HepG2 (cell line): ENCODE results near the gene ENTPD2. TPM values are rescaled to one million over a fixed set of nuclear protein-coding genes. Genes with fewer than 3 reads are reported as not detected.

ENCODE experiments used
- CC2D1A ChIP-seq: sonication (generic); formaldehyde crosslinking; IDR thresholded peaks from 2 replicates; pipeline ENCODE4 v1.8.1; 2023; ENCODE audit warnings: mild to moderate bottlenecking, missing genetic modification reagents
- ELF1 ChIP-seq: sonication (generic); formaldehyde crosslinking; IDR thresholded peaks from 2 replicates; pipeline ENCODE4 v1.4.0; 2020; ENCODE audit warnings: missing genetic modification reagents
- HDAC2 ChIP-seq: sonication (generic); formaldehyde crosslinking; IDR thresholded peaks from 2 replicates; pipeline ENCODE4 v1.4.0; 2020; ENCODE audit warnings: missing genetic modification reagents
- KMT2A ChIP-seq: sonication (generic); formaldehyde crosslinking; IDR thresholded peaks from 2 replicates; pipeline ENCODE4 v1.4.0; 2020; ENCODE audit warnings: missing genetic modification reagents
- LCORL ChIP-seq, 2 experiments: fragments of 450-650 bp in 1 of 2; sonication (generic) in 1 of 2; formaldehyde crosslinking in 1 of 2; IDR thresholded peaks; 2 replicates each; pipeline versions ENCODE4 v1.5.0 to v1.6.1; 2017 to 2020; ENCODE audit warnings: antibody characterized with exemption in 1 of 2, missing genetic modification reagents in 1 of 2
- NFIB ChIP-seq: sonication (generic); formaldehyde crosslinking; IDR thresholded peaks from 2 replicates; pipeline ENCODE4 v1.9.0; 2021; ENCODE audit warnings: missing genetic modification reagents, mild to moderate bottlenecking, borderline replicate concordance
- REL ChIP-seq: sonication (generic); formaldehyde crosslinking; conservative IDR thresholded peaks from 2 replicates; pipeline ENCODE4 v1.8.0; 2022; ENCODE audit warnings: mild to moderate bottlenecking, missing genetic modification reagents, moderate library complexity
- ZNF558 ChIP-seq: sonication (generic); formaldehyde crosslinking; IDR thresholded peaks from 2 replicates; pipeline ENCODE4 v1.9.0; 2022; ENCODE audit warnings: mild to moderate bottlenecking, missing genetic modification reagents, borderline replicate concordance
- ZNF629 ChIP-seq: sonication (generic); formaldehyde crosslinking; conservative IDR thresholded peaks from 2 replicates; pipeline ENCODE4 v1.5.0; 2020; ENCODE audit warnings: missing genetic modification reagents
- ZNF883 ChIP-seq: sonication (generic); formaldehyde crosslinking; IDR thresholded peaks from 2 replicates; pipeline ENCODE4 v1.5.1; 2020; ENCODE audit warnings: mild to moderate bottlenecking, missing genetic modification reagents; ENCODE audit errors: not compliant biosample characterization
- polyA plus RNA-seq, 8 experiments: library from polyadenylated mRNA; depleted of rRNA in 3 of 8; stranded (reverse) in 7 of 8; unstranded in 1 of 8; fragments of >200 nt; fragmentation: Illumina TruSeq in 4 of 8; extraction: Trizol in 4 of 8; gene quantifications; 2 replicates each; pipeline versions ENCODE4 v1.2.1 to v1.2.3, GENCODE V29; 2011 to 2016; ENCODE audit warnings: low read depth in 4 of 8, missing spikeins in 1 of 8, mixed read lengths in 1 of 8; ENCODE audit not compliant: insufficient read depth in 1 of 8
- total RNA-seq, 5 experiments: library from RNA; depleted of rRNA; stranded (reverse); fragments of >200 nt; fragmentation: Illumina TruSeq; extraction: Trizol; gene quantifications; 2 replicates each; pipeline ENCODE4 v1.2.3, GENCODE V29; 2016; ENCODE audit warnings: low read depth in 1 of 5
- TF ChIP-seq, protein P1 (sequence below): sonication (generic); formaldehyde crosslinking; IDR thresholded peaks from 2 replicates; pipeline ENCODE4 v1.5.0; 2020; ENCODE audit warnings: missing genetic modification reagents
- TF ChIP-seq, protein P2 (sequence below): sonication (generic); formaldehyde crosslinking; IDR thresholded peaks from 2 replicates; pipeline ENCODE4 v1.4.0; 2020; ENCODE audit warnings: missing genetic modification reagents
- TF ChIP-seq, protein P3 (sequence below): sonication (generic); formaldehyde crosslinking; conservative IDR thresholded peaks from 2 replicates; pipeline ENCODE4 v1.8.0; 2022; ENCODE audit warnings: mild to moderate bottlenecking, moderate library complexity, missing genetic modification reagents
- TF ChIP-seq, protein P4 (sequence below), 2 experiments: sonication (generic) in 1 of 2; formaldehyde crosslinking in 1 of 2; IDR thresholded peaks; 2 replicates each; pipeline versions ENCODE4 v1.6.1 to v1.9.0; 2014 to 2022; ENCODE audit warnings: antibody characterized with exemption in 1 of 2, borderline replicate concordance in 1 of 2, inconsistent platforms in 1 of 2, low read depth in 1 of 2, missing genetic modification reagents in 1 of 2
- TF ChIP-seq, protein P5 (sequence below): sonication (generic); formaldehyde crosslinking; IDR thresholded peaks from 2 replicates; pipeline ENCODE4 v1.5.0; 2020; ENCODE audit warnings: mild to moderate bottlenecking, low read depth, missing genetic modification reagents, borderline replicate concordance

ENTPD2 gene
- total and polyA plus RNA-seq, 2 of the 13 experiments (the other 11 are each of a cell fraction or from before 2014, with no cell fraction given), result 0.95 to 3.2 TPM

GRCh38 chr9:137053944-137054931 is at the start of gene ENTPD2 (continued):
- TF ChIP-seq KMT2A (CRISPR knock-in tag) (no peak), REL (CRISPR knock-in tag) (no peak), HDAC2 (CRISPR knock-in tag) (no peak), ZNF629 (CRISPR knock-in tag) (no peak), NFIB (no peak), CC2D1A (no peak), LCORL (IDR thresholded peaks at IDR 0.05) (no peak), LCORL (CRISPR knock-in tag; IDR thresholded peaks at IDR 0.05) (no peak), ZNF558 (CRISPR knock-in tag) (peak; percentile 75; the same call in 1 of the 2 replicates), ZNF883 (CRISPR knock-in tag) (no peak), ELF1 (CRISPR knock-in tag) (no peak)
- TF ChIP-seq, protein P1, sequence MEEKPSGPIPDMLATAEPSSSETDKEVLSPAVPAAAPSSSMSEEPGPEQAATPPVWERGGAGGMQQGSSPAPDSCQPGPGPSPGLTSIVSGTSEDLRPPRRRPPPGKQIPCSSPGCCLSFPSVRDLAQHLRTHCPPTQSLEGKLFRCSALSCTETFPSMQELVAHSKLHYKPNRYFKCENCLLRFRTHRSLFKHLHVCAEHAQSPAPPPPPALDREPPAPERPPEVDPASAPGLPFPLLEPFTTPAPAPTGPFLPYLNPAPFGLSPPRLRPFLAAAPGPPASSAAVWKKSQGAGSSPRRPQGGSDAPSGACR, result no peak; the same call in 1 of the 2 replicates
- TF ChIP-seq, protein P2, sequence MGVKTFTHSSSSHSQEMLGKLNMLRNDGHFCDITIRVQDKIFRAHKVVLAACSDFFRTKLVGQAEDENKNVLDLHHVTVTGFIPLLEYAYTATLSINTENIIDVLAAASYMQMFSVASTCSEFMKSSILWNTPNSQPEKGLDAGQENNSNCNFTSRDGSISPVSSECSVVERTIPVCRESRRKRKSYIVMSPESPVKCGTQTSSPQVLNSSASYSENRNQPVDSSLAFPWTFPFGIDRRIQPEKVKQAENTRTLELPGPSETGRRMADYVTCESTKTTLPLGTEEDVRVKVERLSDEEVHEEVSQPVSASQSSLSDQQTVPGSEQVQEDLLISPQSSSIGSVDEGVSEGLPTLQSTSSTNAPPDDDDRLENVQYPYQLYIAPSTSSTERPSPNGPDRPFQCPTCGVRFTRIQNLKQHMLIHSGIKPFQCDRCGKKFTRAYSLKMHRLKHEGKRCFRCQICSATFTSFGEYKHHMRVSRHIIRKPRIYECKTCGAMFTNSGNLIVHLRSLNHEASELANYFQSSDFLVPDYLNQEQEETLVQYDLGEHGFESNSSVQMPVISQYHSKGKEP, result no peak
- TF ChIP-seq, protein P3, sequence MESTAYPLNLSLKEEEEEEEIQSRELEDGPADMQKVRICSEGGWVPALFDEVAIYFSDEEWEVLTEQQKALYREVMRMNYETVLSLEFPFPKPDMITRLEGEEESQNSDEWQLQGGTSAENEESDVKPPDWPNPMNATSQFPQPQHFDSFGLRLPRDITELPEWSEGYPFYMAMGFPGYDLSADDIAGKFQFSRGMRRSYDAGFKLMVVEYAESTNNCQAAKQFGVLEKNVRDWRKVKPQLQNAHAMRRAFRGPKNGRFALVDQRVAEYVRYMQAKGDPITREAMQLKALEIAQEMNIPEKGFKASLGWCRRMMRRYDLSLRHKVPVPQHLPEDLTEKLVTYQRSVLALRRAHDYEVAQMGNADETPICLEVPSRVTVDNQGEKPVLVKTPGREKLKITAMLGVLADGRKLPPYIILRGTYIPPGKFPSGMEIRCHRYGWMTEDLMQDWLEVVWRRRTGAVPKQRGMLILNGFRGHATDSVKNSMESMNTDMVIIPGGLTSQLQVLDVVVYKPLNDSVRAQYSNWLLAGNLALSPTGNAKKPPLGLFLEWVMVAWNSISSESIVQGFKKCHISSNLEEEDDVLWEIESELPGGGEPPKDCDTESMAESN (CRISPR knock-in tag), result peak; percentile 46; the same call in 1 of the 2 replicates
- TF ChIP-seq, protein P4, sequence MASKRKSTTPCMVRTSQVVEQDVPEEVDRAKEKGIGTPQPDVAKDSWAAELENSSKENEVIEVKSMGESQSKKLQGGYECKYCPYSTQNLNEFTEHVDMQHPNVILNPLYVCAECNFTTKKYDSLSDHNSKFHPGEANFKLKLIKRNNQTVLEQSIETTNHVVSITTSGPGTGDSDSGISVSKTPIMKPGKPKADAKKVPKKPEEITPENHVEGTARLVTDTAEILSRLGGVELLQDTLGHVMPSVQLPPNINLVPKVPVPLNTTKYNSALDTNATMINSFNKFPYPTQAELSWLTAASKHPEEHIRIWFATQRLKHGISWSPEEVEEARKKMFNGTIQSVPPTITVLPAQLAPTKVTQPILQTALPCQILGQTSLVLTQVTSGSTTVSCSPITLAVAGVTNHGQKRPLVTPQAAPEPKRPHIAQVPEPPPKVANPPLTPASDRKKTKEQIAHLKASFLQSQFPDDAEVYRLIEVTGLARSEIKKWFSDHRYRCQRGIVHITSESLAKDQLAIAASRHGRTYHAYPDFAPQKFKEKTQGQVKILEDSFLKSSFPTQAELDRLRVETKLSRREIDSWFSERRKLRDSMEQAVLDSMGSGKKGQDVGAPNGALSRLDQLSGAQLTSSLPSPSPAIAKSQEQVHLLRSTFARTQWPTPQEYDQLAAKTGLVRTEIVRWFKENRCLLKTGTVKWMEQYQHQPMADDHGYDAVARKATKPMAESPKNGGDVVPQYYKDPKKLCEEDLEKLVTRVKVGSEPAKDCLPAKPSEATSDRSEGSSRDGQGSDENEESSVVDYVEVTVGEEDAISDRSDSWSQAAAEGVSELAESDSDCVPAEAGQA (IDR thresholded peaks at IDR 0.05; ENCODE audit: low read depth), result no peak
- TF ChIP-seq, protein P4 (CRISPR knock-in tag; IDR thresholded peaks at IDR 0.05; ENCODE audit: borderline replicate concordance), result 0 out of 2 replicates have a peak, but pooled peaks have one; percentile 72
- TF ChIP-seq, protein P5, sequence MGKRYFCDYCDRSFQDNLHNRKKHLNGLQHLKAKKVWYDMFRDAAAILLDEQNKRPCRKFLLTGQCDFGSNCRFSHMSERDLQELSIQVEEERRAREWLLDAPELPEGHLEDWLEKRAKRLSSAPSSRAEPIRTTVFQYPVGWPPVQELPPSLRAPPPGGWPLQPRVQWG (CRISPR knock-in tag), result no peak
